Naive thymus-derived CD8-positive, alpha-beta T cell (primary cell): ENCODE results near the gene GCHFR. TPM values are rescaled to one million over a fixed set of nuclear protein-coding genes. Genes with fewer than 3 reads are reported as not detected.

Experiments
- ATAC-seq, 2 donors: fragments of 150-1000 bp; cut with Tn5 transposase in 1 of 2; sonication (Bioruptor Pico), chemical (Tn5 transposase) in 1 of 2; 1 replicate in 1 of 2; 2 replicates in 1 of 2; pipeline ENCODE4 v1.10.0; 2021; ENCODE audit warnings: mild to moderate bottlenecking in 2 of 2, moderate library complexity in 2 of 2
- POLR2A ChIA-PET: fragments of 350-600 bp; sonication (Branson Sonifier 250); formaldehyde crosslinking; loops from one replicate; lab custom pipeline; 2021; ENCODE audit warnings: antibody characterized with exemption; lab: Charles Lee
- DNase-seq, 10 donors: peaks; one replicate each; pipeline versions ENCODE4 v3.0.0 to v3.0.0-alpha.2; 2020 to 2022
- H3K27ac Mint-ChIP-seq, 10 donors: one replicate each; pipeline ENCODE4 v1.8.0; 2020 to 2022; ENCODE audit warnings: mild to moderate bottlenecking in 10 of 10, mixed read lengths in 10 of 10, moderate library complexity in 4 of 10, inconsistent platforms in 1 of 10
- H3K27me3 Mint-ChIP-seq, 5 donors: one replicate each; pipeline ENCODE4 v1.8.0; 2021 to 2022; ENCODE audit warnings: mixed read lengths in 5 of 5
- H3K36me3 Mint-ChIP-seq, 3 donors: one replicate each; pipeline ENCODE4 v1.8.0; 2020 to 2022; ENCODE audit warnings: mixed read lengths in 3 of 3, mild to moderate bottlenecking in 2 of 3, inconsistent platforms in 1 of 3
- H3K4me1 Mint-ChIP-seq, 4 donors: one replicate each; pipeline ENCODE4 v1.8.0; 2021 to 2022; ENCODE audit warnings: mixed read lengths in 4 of 4
- H3K4me3 Mint-ChIP-seq, 10 donors: one replicate each; pipeline ENCODE4 v1.8.0; 2020 to 2022; ENCODE audit warnings: mild to moderate bottlenecking in 10 of 10, mixed read lengths in 10 of 10, moderate library complexity in 6 of 10, inconsistent platforms in 1 of 10
- H3K9me3 Mint-ChIP-seq, 9 donors: one replicate each; pipeline ENCODE4 v1.8.0; 2020 to 2022; ENCODE audit warnings: mixed read lengths in 9 of 9, mild to moderate bottlenecking in 3 of 9, inconsistent platforms in 1 of 9, moderate library complexity in 1 of 9
- polyA plus RNA-seq, 3 donors: library from polyadenylated mRNA; unstranded; fragments of 300-500 nt; fragmentation: Illumina TruSeq; gene quantifications; one replicate each; pipeline ENCODE4 v1.2.3, GENCODE V29; 2021
- total RNA-seq, 8 experiments: library from RNA in 2 of 8; stranded (reverse) in 2 of 8; gene quantifications; one replicate each; pipeline ENCODE4 v1.2.3 and lab custom pipeline; 2021 to 2026

GCHFR gene
- total and polyA plus RNA-seq, 5 experiments from 2014 or later, result 17.8 to 53.9 (median 46.5) TPM

DNA sequence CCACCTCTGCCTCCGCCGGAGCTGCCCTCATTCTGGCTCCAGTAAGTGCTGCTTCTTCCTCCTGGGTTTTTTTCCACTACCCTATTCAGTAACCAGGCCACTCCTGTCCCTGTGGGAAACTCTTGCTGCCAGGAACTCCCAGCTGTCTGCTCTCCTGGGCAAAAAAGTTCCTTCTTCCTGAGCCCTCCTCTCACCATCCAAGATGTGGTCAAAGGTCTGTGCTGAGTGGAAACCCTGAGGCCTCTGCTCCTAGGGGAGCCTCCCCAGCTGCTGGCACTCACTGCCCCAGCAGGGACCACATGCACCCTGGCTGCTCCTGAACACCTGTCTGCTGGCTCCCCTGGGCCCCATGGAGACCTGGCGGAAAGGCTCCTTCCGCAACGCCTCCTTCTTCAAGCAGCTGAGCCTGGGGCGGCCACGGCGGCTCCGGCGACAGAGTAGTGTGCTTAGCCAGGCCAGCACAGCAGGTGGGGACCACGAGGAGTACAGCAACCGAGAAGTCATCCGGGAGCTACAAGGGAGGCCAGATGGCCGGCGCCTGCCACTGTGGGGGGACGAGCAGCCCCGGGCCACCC, 6.4 kb downstream of the GCHFR start:
- H3K27ac Mint-ChIP-seq, result peak overlapping the region; percentile 25 to 98 (median 94)
- peaks cover 0 to 32% (median 0%) of the 10 kb centered on the region in 3 donors for H3K36me3 Mint-ChIP-seq
- peaks cover 15 to 41% (median 36%) of the 10 kb centered on the region in 4 donors for H3K4me1 Mint-ChIP-seq
- DNase-seq (no peak), ATAC-seq (no peak)
- POLR2A ChIA-PET, result interaction anchor here (0.6 to 3.0 kb wide), 12 partner anchors 8 to 192 kb away, joined by 3 to 12 read pairs (median 4); partner anchors contain the start of genes RAD51 and VPS18
- H3K4me3 Mint-ChIP-seq, result peak overlapping the region; percentile 16 to 82 (median 77)
- H3K9me3 Mint-ChIP-seq, result no peaks in the 10 kb centered on the region
- H3K27me3 Mint-ChIP-seq, result no peaks in the 10 kb centered on the region

- H3K4me1 Mint-ChIP-seq, result peaks cover 8 to 33% (median 27%) of the 10 kb centered on the region in 4 donors
- DNase-seq (no peak), ATAC-seq (no peak)
- POLR2A ChIA-PET, result interaction anchor here (0.6 to 1.1 kb wide), 2 partner anchors 13 to 17 kb away, joined by 3 to 5 read pairs; no protein-coding TSS in a partner anchor
- H3K27ac Mint-ChIP-seq, result peak overlapping the region in 4 of 10 donors; percentile 37 to 62 (median 50)
- H3K27me3 Mint-ChIP-seq, result no peaks in the 10 kb centered on the region
- peaks cover 0 to 39% (median 0%) of the 10 kb centered on the region in 3 donors for H3K36me3 Mint-ChIP-seq
- H3K4me3 Mint-ChIP-seq, result no peak overlapping the region
- no peaks in the 10 kb centered on the region for H3K9me3 Mint-ChIP-seq
These were observed 7.4 kb downstream of the GCHFR start for GRCh38 chr15:40771242-40771641.

DNA sequence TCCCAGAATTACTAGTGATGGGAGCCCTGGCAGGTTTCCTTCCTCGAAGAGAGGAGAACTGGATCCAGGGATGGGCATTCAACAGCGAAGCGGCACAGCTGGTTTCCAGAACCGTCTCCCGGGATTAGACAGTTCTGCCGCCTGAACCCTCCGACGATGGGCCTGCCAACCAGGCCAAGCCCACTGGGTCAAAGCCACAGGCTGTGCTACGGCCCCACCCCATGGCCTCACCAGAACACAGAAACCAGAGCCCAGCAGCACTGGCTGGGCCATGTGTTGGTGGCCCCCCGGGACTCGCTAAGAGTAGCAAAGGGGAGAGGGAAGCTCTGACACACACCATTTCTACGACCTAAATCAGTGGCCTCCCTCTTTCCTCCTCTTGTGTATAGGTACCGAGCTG, 8.1 kb downstream of the GCHFR start:
- no peak for DNase-seq
- peak overlapping the region in 1 of 10 donors; percentile 34 for H3K27ac Mint-ChIP-seq
- no peaks in the 10 kb centered on the region for H3K9me3 Mint-ChIP-seq
- POLR2A ChIA-PET, result interaction anchor here (0.6 to 1.3 kb wide), 2 partner anchors 16 to 33 kb away, joined by 3 to 7 read pairs; no protein-coding TSS in a partner anchor
- peaks cover 8 to 36% (median 33%) of the 10 kb centered on the region in 4 donors for H3K4me1 Mint-ChIP-seq
- no peaks in the 10 kb centered on the region for H3K27me3 Mint-ChIP-seq
- H3K4me3 Mint-ChIP-seq, result no peak overlapping the region
- peaks cover 0 to 47% (median 6%) of the 10 kb centered on the region in 3 donors for H3K36me3 Mint-ChIP-seq
- ATAC-seq, result no peak

DNA sequence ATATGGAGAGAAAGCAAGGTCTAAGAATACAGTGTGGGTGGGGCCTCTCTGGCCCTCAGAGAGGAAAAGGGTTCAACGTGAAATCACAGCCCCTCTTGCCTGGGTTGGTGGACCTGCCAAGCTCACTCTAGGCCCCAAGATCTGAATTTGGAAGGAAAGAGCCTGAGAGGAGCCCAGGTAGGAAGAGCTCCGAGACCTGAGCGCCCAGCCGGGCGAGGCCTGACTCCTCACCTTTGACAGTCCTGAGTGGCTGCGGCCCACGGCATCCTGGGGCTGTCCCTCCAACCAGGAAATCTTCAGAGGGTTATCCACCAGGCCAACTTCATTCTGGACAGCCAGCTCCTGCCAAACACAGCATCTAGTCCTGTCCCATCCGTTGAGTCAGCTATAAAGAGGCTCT, 9.6 kb downstream of the GCHFR start:
- POLR2A ChIA-PET, result interaction anchor here (0.7 to 1.3 kb wide), 2 partner anchors 35 to 65 kb away, joined by 3 to 7 read pairs; no protein-coding TSS in a partner anchor
- Mint-ChIP-seq H3K27ac (peak overlapping the region in 1 of 10 donors; percentile 51), H3K9me3 (no peaks in the 10 kb centered on the region), H3K27me3 (no peaks in the 10 kb centered on the region), H3K4me3 (no peak overlapping the region), H3K4me1 (peaks cover 8 to 40% (median 28%) of the 10 kb centered on the region in 4 donors), H3K36me3 (peaks cover 0 to 54% (median 8%) of the 10 kb centered on the region in 3 donors)
- DNase-seq, result no peak
- ATAC-seq, result no peak

DNA sequence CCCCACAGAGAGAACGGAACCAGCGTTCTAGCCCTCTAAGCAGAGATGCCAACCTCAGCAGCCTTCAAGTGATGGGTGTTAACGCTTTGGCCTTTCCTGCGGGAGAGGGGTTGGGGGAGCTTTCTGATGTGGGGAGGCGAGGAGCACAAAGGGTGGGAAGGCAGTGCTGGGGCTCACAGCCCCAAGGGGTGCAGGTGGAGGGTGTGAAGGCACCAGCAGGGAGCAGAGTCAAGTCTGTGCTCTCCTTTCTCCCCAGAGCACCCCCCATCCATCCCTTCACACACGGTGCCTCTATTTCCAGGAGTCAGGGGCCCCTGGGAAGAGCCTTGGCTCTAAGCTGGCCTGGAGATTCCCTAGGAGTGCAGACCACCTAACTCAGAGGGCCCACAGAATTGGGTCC, 10.0 kb downstream of the GCHFR start:
- Mint-ChIP-seq H3K36me3 (peaks cover 0 to 56% (median 8%) of the 10 kb centered on the region in 3 donors), H3K27ac (no peak overlapping the region), H3K27me3 (no peaks in the 10 kb centered on the region), H3K4me3 (no peak overlapping the region), H3K9me3 (no peaks in the 10 kb centered on the region), H3K4me1 (peaks cover 8 to 36% (median 24%) of the 10 kb centered on the region in 4 donors)
- POLR2A ChIA-PET, result interaction anchor here (1.4 kb wide), 1 partner anchor 8 kb away, joined by 3 read pairs; no protein-coding TSS in a partner anchor
- no peak for ATAC-seq
- no peak for DNase-seq

GRCh38 chr15:40775007-40775406, 11.1 kb downstream of the GCHFR start:
- no peak overlapping the region for H3K27ac Mint-ChIP-seq

DNA sequence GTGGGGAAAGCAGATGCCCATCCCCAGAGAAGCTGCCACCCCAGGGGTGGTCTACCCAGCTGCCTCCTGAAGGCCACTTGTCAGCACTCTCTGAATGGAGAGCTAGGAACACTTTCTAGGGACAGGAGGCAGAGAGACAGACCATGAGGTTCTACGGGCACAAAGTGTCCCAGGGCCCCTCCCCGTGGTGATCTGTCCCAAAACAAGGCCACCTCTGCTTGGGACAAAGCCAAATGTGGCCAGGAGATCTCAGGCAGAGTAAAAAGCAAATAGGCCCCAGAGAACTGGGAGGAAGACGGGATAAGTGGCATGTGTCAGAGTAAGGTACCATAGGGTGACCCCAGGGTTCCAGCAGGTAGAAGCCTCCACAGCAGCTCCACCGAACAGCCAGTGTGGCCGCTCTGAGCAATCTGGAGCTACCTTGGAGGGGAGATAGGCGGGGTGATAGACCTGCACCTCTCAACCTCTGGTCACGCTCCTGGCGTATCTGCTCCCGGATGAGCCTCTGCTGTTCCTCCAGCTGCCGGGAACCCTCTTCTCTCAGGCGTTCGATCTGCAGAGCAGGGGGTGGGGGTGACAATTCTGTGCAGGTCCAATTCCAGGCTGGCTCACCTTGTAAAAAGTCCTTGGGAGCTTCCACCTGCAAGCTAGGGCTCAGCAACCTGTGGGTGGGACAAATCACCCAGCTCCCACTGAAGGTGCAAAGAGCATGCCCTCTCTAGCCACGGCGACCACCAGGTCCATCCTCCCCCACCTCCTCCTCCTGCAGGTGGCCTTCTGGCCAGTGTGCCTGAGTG, 12.1 kb downstream of the GCHFR start:
- DNase-seq, result no peak
- no peak overlapping the region for H3K4me3 Mint-ChIP-seq
- peaks cover 2 to 18% (median 8%) of the 10 kb centered on the region in 4 donors for H3K4me1 Mint-ChIP-seq
- H3K27me3 Mint-ChIP-seq, result no peaks in the 10 kb centered on the region
- no peaks in the 10 kb centered on the region for H3K9me3 Mint-ChIP-seq
- ATAC-seq, result no peak
- POLR2A ChIA-PET, result interaction anchor here (1.3 to 1.5 kb wide), 2 partner anchors 10 to 12 kb away, joined by 5 read pairs; partner anchors contain the start of gene GCHFR
- peak overlapping the region in 1 of 10 donors; percentile 73 for H3K27ac Mint-ChIP-seq
- peaks cover 0 to 66% (median 14%) of the 10 kb centered on the region in 3 donors for H3K36me3 Mint-ChIP-seq

More at GRCh38 chr15:40775007-40775406, 11.1 kb downstream of the GCHFR start:
- ATAC-seq (no peak), DNase-seq (no peak)
- POLR2A ChIA-PET, result interaction anchor here (1.4 to 1.5 kb wide), 2 partner anchors 9 to 11 kb away, joined by 3 to 5 read pairs; partner anchors contain the start of gene GCHFR
- Mint-ChIP-seq H3K4me1 (peaks cover 2 to 25% (median 13%) of the 10 kb centered on the region in 4 donors), H3K36me3 (peaks cover 0 to 63% (median 14%) of the 10 kb centered on the region in 3 donors), H3K27me3 (no peaks in the 10 kb centered on the region), H3K4me3 (no peak overlapping the region), H3K9me3 (no peaks in the 10 kb centered on the region)

DNA sequence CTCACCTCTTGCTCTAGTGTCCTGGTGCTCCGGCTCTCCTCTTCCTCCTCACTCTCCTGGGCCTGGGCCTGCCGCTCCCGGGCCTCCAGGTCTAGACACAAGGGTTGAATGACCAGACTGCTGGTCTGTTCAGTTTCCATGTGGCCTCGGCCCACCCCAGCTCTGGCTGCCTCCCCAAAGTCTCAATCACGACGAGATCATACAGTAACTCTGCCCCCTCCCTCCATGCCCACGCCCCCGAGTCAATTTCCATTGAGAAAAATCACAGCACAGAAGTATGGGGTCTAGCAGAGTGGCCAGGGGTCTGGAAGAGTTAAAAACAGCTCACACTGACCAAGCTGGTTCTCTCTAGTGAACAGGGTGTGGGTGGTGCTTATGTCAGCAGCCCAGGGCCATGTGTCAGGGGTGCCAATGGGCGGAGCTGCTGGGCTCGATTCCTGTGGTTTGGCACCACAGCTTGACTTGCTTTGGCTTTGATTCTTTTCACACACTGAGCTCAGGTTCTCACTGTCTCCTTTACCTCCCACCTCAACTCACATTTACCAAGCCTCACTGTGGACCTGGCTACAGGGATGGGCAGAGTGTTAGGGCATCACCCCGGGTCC, 12.8 kb downstream of the GCHFR start:
- POLR2A ChIA-PET, result interaction anchor here (1.3 to 1.5 kb wide), 2 partner anchors 11 to 12 kb away, joined by 5 read pairs; partner anchors contain the start of gene GCHFR
- H3K4me1 Mint-ChIP-seq, result peaks cover 2 to 18% (median 8%) of the 10 kb centered on the region in 4 donors
- peak overlapping the region in 6 of 10 donors; percentile 20 to 89 (median 66) for H3K27ac Mint-ChIP-seq
- ATAC-seq (peak in 1 of 2 donors; percentile 54), DNase-seq (peak in 1 of 10 donors; percentile 37)
- no peaks in the 10 kb centered on the region for H3K27me3 Mint-ChIP-seq
- no peaks in the 10 kb centered on the region for H3K9me3 Mint-ChIP-seq
- peak overlapping the region in 1 of 10 donors; percentile 39 for H3K4me3 Mint-ChIP-seq
- peaks cover 0 to 60% (median 14%) of the 10 kb centered on the region in 3 donors for H3K36me3 Mint-ChIP-seq

- POLR2A ChIA-PET, result interaction anchor here (1.2 to 2.1 kb wide), 3 partner anchors 13 to 89 kb away, joined by 3 to 12 read pairs (median 4); partner anchors contain the start of genes C15orf62 and RAD51
- DNase-seq, result peak; percentile 63 to 89 (median 77)
- no peak overlapping the region for H3K4me3 Mint-ChIP-seq
These were observed 18.9 kb downstream of the GCHFR start for GRCh38 chr15:40782609-40783227.

DNA sequence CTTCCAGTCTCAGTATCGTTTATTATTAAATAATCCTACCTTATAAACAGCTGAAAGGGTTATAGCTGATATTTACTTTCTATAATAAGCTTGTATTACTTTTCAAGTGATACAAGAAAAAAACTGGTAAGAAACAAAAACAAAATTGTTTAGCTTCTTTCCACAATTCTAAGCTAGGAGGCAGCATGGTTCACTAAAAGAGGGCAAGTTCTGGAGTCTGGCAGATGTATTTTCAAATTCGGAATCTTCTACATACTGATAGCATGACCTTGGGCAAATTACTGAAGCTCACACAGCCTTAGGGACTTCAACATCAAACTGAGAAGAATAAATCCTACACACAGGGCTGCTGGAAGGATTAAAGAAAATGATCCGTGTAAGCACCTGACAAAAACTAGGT, 21.3 kb downstream of the GCHFR start:
- DNase-seq (no peak), ATAC-seq (no peak)
- Mint-ChIP-seq H3K27ac (no peak overlapping the region), H3K36me3 (peaks cover 0 to 11% (median 0%) of the 10 kb centered on the region in 3 donors), H3K4me3 (no peak overlapping the region), H3K9me3 (no peaks in the 10 kb centered on the region), H3K4me1 (peaks cover 18 to 30% (median 29%) of the 10 kb centered on the region in 4 donors), H3K27me3 (no peaks in the 10 kb centered on the region)
- POLR2A ChIA-PET, result interaction anchor here (2.1 kb wide), 1 partner anchor 91 kb away, joined by 6 read pairs; the partner anchor contains the start of gene RAD51

More at GRCh38 chr15:40782609-40783227, 18.9 kb downstream of the GCHFR start:
- no peaks in the 10 kb centered on the region for H3K9me3 Mint-ChIP-seq
- H3K36me3 Mint-ChIP-seq, result peaks cover 0 to 18% (median 6%) of the 10 kb centered on the region in 3 donors
- peaks cover 13 to 21% (median 17%) of the 10 kb centered on the region in 4 donors for H3K4me1 Mint-ChIP-seq
- peak overlapping the region in 5 of 10 donors; percentile 18 to 71 (median 38) for H3K27ac Mint-ChIP-seq
- ATAC-seq, result peak; percentile 93 to 98
- H3K27me3 Mint-ChIP-seq, result no peaks in the 10 kb centered on the region

GRCh38 chr15:40785814-40786213, 21.9 kb downstream of the GCHFR start:
- peaks cover 17 to 30% (median 29%) of the 10 kb centered on the region in 4 donors for H3K4me1 Mint-ChIP-seq
- no peaks in the 10 kb centered on the region for H3K27me3 Mint-ChIP-seq
- no peaks in the 10 kb centered on the region for H3K9me3 Mint-ChIP-seq
- POLR2A ChIA-PET, result interaction anchor here (2.1 kb wide), 1 partner anchor 92 kb away, joined by 6 read pairs; the partner anchor contains the start of gene RAD51
- no peak overlapping the region for H3K4me3 Mint-ChIP-seq
- DNase-seq (no peak), ATAC-seq (no peak)
- peak overlapping the region in 1 of 10 donors; percentile 29 for H3K27ac Mint-ChIP-seq
- H3K36me3 Mint-ChIP-seq, result peaks cover 0 to 7% (median 0%) of the 10 kb centered on the region in 3 donors
